ENCODE data around the gene SUDS3.

SUDS3 gene

GRCh38 chr12:118459110-118459509 is 82.8 kb downstream of the SUDS3 start:
- H3K27me3 Mint-ChIP-seq, result peaks cover 11% of the 10 kb centered on the region in 2 donors
- ATAC-seq (replicated peaks) (no peak), DNase-seq (no peak)
- H3K27ac Mint-ChIP-seq, result no peak overlapping the region
- peaks cover 0 to 5% of the 10 kb centered on the region in 2 donors for H3K9me3 Mint-ChIP-seq
- H3K36me3 Mint-ChIP-seq (ENCODE audit: insufficient read depth), result no peaks in the 10 kb centered on the region
- H3K4me3 Mint-ChIP-seq, result no peak overlapping the region
- H3K4me1 Mint-ChIP-seq (ENCODE audit: low read depth in 2 of 2), result peaks cover 0 to 3% of the 10 kb centered on the region in 2 donors

- Mint-ChIP-seq H3K4me3 (no peak overlapping the region), H3K27me3 (peaks cover 5 to 12% of the 10 kb centered on the region in 2 donors), H3K9me3 (peaks cover 0 to 1% of the 10 kb centered on the region in 2 donors), H3K4me1 (ENCODE audit: low read depth in 2 of 2) (no peaks in the 10 kb centered on the region), H3K36me3 (ENCODE audit: insufficient read depth) (no peaks in the 10 kb centered on the region), H3K27ac (no peak overlapping the region)
- ATAC-seq (replicated peaks) (no peak), DNase-seq (no peak)
These were observed 87.3 kb downstream of the SUDS3 start for GRCh38 chr12:118463677-118464076.

DNA sequence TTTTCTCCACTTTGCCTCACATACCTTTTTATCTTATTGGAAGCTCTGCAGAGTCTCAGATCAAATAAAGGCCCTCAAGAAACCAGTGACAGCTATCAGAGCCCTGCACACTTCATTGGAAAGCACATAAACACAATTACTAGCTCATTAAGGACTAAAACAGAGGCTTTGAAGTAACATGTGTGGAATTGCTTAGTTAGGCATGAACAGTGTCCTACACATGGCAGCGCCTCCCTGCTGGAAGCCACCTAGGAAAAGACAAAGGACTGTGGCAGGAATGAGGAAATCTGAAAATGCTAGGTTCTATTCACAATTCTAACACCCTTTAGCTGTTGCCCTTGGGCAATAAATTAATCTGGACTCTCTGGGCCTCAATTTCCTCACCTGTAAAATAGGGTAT is 89.4 kb downstream of the SUDS3 start:
- no peaks in the 10 kb centered on the region for H3K36me3 Mint-ChIP-seq (ENCODE audit: insufficient read depth)
- ATAC-seq (replicated peaks) (no peak), DNase-seq (no peak)
- H3K27me3 Mint-ChIP-seq, result peaks cover 12 to 26% of the 10 kb centered on the region in 2 donors
- no peaks in the 10 kb centered on the region for H3K4me1 Mint-ChIP-seq (ENCODE audit: low read depth in 2 of 2)
- H3K9me3 Mint-ChIP-seq, result no peaks in the 10 kb centered on the region
- H3K27ac Mint-ChIP-seq, result no peak overlapping the region
- no peak overlapping the region for H3K4me3 Mint-ChIP-seq
